Breast epithelium (tissue), 3 donors: Measurements from ENCODE around the gene CLCNKA.

Source experiments
- POLR2A ChIP-seq: fragments of 450-650 bp; IDR thresholded peaks from one replicate; pipeline ENCODE4 v1.6.1; 2016; ENCODE audit warnings: antibody characterized with exemption, mild to moderate bottlenecking, moderate library complexity
- POLR2AphosphoS5 ChIP-seq, 3 donors: sonication (generic); formaldehyde crosslinking; IDR thresholded peaks; one replicate each; pipeline ENCODE4 v1.6.1; 2017; ENCODE audit warnings: antibody characterized with exemption in 3 of 3
- TF ChIP-seq, protein P1 (sequence below), 3 donors: fragments of 450-650 bp; IDR thresholded peaks; one replicate each; pipeline ENCODE4 v1.5.1; 2016 to 2017; ENCODE audit warnings: antibody characterized with exemption in 3 of 3, mild to moderate bottlenecking in 3 of 3, moderate library complexity in 3 of 3

DNA sequence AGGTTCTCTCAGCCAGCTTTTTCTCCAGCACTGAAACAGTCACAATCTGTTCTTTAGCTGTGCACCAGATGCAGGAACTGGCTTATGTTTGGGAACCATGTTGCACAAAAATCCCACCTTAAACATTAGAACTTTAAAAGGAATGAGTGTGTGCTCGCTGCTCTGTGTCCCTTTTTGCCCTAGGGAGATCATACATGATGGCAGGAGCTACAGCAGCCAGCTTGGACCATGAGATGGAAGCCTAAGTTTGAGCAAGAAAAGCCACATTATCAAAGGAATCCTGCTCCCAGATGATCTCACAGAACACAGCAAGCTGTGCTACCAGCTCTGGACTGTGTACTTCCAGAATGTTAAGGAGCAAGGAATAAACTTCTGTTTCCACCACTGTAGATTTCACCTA is 49.4 kb upstream of the CLCNKA start:
- TF ChIP-seq, protein P1, sequence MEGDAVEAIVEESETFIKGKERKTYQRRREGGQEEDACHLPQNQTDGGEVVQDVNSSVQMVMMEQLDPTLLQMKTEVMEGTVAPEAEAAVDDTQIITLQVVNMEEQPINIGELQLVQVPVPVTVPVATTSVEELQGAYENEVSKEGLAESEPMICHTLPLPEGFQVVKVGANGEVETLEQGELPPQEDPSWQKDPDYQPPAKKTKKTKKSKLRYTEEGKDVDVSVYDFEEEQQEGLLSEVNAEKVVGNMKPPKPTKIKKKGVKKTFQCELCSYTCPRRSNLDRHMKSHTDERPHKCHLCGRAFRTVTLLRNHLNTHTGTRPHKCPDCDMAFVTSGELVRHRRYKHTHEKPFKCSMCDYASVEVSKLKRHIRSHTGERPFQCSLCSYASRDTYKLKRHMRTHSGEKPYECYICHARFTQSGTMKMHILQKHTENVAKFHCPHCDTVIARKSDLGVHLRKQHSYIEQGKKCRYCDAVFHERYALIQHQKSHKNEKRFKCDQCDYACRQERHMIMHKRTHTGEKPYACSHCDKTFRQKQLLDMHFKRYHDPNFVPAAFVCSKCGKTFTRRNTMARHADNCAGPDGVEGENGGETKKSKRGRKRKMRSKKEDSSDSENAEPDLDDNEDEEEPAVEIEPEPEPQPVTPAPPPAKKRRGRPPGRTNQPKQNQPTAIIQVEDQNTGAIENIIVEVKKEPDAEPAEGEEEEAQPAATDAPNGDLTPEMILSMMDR (IDR thresholded peaks at IDR 0.05): no peak
- TF ChIP-seq POLR2A: no peak
- no peak for TF ChIP-seq POLR2AphosphoS5 (IDR thresholded peaks at IDR 0.05)
